ENCODE measurements around the gene KAZN.

Gene KAZN

DNA sequence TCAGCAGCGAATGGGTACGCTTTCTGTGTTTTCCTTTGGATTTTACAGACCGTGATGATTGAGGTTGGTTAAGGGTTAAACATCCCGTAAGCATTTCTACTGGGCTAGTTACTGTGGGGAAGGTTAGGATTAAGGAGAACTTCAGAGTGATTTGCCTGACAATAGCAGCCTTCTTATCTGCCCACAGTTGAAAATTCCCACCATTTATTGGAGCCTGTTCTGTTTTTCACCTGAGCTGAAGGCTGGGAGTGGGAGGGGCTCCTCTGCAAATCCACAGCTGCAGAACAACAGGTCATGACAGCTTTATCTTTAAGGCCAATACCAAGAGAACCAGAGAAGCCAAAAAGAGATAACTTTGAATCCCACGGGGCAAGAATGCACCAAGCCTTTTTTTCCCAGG is 168.6 kb downstream of the KAZN start:
- FAIRE-seq (no peak), DNase-seq (ENCODE audit: insufficient read length, low spot score) (no peak)
- TF ChIP-seq, protein P1, sequence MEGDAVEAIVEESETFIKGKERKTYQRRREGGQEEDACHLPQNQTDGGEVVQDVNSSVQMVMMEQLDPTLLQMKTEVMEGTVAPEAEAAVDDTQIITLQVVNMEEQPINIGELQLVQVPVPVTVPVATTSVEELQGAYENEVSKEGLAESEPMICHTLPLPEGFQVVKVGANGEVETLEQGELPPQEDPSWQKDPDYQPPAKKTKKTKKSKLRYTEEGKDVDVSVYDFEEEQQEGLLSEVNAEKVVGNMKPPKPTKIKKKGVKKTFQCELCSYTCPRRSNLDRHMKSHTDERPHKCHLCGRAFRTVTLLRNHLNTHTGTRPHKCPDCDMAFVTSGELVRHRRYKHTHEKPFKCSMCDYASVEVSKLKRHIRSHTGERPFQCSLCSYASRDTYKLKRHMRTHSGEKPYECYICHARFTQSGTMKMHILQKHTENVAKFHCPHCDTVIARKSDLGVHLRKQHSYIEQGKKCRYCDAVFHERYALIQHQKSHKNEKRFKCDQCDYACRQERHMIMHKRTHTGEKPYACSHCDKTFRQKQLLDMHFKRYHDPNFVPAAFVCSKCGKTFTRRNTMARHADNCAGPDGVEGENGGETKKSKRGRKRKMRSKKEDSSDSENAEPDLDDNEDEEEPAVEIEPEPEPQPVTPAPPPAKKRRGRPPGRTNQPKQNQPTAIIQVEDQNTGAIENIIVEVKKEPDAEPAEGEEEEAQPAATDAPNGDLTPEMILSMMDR (IDR thresholded peaks at IDR 0.05; ENCODE audit: insufficient read depth, missing control alignments) = no peak

DNA sequence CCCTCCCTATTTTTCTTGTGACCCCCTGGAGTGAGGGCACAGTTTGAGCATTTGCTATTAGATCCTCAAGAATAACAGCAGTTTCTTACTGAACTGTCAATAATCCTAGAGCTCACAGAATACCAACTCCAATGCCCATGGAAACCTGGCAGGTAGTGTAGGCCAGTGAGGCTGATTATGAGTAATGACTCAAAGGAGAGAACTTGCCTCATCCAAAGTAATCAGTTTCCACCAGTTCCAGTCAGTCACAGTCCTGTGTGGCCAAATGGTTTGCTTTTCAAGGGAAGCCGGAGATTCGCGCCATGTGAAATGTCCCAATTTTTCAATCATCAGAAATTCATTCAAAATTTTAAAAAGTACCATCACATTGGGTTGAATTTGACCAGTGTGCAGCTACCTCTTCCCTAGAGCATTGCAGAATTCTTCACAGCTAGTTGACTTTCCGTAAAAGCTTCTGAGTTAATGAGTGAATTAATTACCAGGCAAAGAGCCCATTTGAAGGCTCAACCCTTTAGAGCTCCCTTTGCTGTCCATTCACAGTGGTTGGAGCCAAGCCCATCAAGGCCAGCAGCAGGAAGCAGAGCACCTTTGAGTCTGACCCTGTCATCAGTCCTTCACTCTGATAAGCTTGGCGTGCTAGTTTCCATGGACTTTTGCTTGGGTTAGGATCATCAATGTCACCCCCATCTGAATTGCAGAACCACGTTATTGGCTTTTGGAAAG is 170.3 kb downstream of the KAZN start:
- TF ChIP-seq, protein P1 (IDR thresholded peaks at IDR 0.05; ENCODE audit: insufficient read depth, missing control alignments) = no peak
- no peak for FAIRE-seq
- DNase-seq (ENCODE audit: insufficient read length, low spot score) = no peak

GRCh38 chr1:14769486-14770274 is 171.2 kb downstream of the KAZN start:
- FAIRE-seq = no peak
- DNase-seq (ENCODE audit: insufficient read length, low spot score) = no peak
- TF ChIP-seq, protein P1 (IDR thresholded peaks at IDR 0.05; ENCODE audit: insufficient read depth, missing control alignments) = no peak

DNA sequence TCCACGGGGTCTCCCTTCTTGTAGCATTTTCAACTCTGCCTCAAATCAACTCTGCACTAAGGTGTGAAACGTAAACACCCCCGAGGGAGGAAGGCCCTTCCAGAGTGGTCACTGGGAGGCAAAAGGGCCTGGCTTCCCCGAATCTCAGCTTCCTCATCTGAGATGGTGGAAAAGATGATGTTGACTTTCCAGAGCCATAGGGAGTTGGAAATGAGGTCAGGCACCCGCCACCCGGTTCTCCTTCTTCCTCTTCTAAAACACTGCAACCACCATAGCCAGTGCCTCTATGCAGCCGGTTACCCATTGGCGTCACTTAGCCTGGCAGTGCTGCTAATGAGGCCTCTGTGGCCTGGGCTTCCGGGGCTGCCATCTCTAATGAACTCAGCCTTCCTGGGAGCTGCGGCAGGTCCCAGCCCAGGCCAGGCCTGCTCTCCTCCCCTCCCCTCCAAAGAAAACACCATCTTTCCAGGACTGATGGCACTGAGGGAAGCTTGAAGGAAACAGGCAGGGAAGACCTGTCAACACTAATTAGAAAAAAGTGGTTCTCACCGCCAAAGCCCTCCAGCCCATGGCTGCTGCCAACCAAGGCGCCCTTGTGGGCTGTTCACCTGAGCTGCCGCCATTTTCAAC is 175.0 kb downstream of the KAZN start:
- FAIRE-seq (no peak), DNase-seq (ENCODE audit: insufficient read length, low spot score) (no peak)
- TF ChIP-seq, protein P1 (IDR thresholded peaks at IDR 0.05; ENCODE audit: insufficient read depth, missing control alignments) = no peak

- DNase-seq (ENCODE audit: insufficient read length, low spot score) (no peak), FAIRE-seq (no peak)
- TF ChIP-seq, protein P1 (IDR thresholded peaks at IDR 0.05; ENCODE audit: insufficient read depth, missing control alignments) = no peak
Measured at GRCh38 chr1:14774225-14774624, 175.7 kb downstream of the KAZN start.

DNA sequence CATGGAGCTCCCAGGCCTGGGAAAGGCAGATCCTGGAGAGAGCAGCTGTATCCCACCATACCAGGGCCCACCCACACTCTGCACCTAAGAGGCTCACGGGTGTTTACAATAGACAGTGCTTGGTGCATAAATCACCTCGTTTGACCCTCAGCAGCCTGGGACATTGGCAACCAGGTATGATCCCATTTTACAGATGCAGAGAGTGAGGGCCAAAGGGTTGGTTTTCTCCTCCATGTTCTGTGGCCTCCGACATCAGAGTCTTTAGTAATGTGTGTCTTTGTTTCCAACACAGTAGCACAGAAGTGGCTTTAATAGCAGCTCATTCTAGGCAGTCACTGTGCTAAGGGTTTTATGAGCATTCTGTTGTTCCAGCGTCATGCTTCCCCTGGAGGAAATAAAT is 176.5 kb downstream of the KAZN start:
- FAIRE-seq = no peak
- TF ChIP-seq, protein P1 (IDR thresholded peaks at IDR 0.05; ENCODE audit: insufficient read depth, missing control alignments) = no peak

More for the DNA sequence above, 176.5 kb downstream of the KAZN start:
- DNase-seq (ENCODE audit: insufficient read length, low spot score) = no peak
